ENCODE measurements around the gene TRMT11.

DNA sequence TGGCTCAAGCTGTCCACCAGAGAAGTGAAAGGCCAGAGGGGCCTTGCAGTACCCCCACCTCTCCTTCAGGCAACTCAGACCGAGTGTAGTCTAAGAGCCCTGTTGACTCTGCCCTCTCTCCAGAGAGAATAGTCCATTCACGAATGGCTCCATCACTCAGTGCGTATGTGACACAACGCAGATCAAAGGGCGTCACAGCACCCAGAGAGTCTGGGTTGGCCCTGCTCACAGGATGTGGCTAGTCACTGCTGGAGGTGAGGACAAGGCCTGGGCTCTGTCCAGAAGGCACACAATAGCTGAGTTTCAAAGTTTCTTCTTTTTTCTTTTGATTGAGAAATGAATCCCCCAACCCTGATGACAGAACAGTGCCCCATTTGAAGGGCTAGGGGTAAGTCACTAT lies 74.1 kb downstream of the TRMT11 start:
- TF ChIP-seq, protein P1, sequence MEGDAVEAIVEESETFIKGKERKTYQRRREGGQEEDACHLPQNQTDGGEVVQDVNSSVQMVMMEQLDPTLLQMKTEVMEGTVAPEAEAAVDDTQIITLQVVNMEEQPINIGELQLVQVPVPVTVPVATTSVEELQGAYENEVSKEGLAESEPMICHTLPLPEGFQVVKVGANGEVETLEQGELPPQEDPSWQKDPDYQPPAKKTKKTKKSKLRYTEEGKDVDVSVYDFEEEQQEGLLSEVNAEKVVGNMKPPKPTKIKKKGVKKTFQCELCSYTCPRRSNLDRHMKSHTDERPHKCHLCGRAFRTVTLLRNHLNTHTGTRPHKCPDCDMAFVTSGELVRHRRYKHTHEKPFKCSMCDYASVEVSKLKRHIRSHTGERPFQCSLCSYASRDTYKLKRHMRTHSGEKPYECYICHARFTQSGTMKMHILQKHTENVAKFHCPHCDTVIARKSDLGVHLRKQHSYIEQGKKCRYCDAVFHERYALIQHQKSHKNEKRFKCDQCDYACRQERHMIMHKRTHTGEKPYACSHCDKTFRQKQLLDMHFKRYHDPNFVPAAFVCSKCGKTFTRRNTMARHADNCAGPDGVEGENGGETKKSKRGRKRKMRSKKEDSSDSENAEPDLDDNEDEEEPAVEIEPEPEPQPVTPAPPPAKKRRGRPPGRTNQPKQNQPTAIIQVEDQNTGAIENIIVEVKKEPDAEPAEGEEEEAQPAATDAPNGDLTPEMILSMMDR (IDR thresholded peaks at IDR 0.05 in 8 of 11, conservative IDR thresholded peaks at IDR 0.05 in 3 of 11), result no peak
- TF ChIP-seq POLR2AphosphoS5 (IDR thresholded peaks at IDR 0.05), result no peak

Measured in spleen (tissue), 7 donors.